ENCODE measurements around the gene GOLGA6D.
A peak's percentile ranks its signal among the peaks of the same experiment; 100 is the strongest.
"Not testable (repeated sequence)": the region's sequence is repeated elsewhere in the genome, so short reads cannot be mapped to it uniquely, and the experiment has no call there.

GOLGA6D gene

DNA sequence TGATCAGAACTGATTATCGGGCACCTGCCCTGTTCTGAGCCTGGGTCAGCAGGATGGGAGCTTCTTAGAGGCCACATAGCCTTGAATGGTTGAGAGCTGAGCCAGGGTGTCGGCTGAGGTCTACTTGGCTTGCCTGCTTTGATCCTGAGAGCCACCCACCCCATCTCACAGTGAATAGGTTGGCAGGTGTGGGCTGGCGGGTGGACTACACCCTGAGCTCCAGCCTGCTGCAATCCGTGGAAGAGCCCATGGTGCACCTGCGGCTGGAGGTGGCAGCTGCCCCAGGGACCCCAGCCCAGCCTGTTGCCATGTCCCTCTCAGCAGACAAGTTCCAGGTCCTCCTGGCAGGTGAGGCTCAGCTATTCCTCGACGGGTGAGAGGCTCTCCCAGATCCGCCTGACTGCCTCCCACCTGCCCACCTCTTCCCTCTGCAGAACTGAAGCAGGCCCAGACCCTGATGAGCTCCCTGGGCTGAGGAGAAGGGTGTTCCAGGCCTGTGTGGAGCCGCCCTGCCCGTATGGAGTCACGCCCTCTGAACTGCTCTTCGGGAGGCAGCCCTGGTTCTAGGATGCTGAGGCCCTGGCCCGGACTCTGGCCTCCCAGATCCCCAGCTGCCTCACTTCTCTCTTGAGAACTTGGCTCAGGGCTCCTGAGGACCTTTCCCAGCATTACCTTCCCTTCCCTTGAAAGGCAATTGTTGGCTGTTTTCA, 57.1 kb downstream of the GOLGA6D start:
- Mint-ChIP-seq H3K27me3 (ENCODE audit: low read depth) (no peaks in the 10 kb centered on the region), H3K9me3 (no peaks in the 10 kb centered on the region), H3K4me1 (peaks cover 18% of the 10 kb centered on the region), H3K36me3 (ENCODE audit: low read depth) (peaks cover 4% of the 10 kb centered on the region), H3K4me3 (peak overlapping the region in 2 of 3 experiments; percentile 19 to 51), H3K27ac (no peak overlapping the region)
- no peak for TF ChIP-seq CTCF (IDR thresholded peaks at IDR 0.05; ENCODE audit: unreplicated experiment in 3 of 3)

GRCh38 chr15:75342221-75342620, 59.6 kb downstream of the GOLGA6D start:
- Mint-ChIP-seq H3K27me3 (ENCODE audit: low read depth) (peaks cover 17% of the 10 kb centered on the region), H3K36me3 (ENCODE audit: low read depth) (peaks cover 4% of the 10 kb centered on the region), H3K4me3 (no peak overlapping the region), H3K9me3 (no peaks in the 10 kb centered on the region), H3K27ac (no peak overlapping the region), H3K4me1 (no peaks in the 10 kb centered on the region)
- no peak for TF ChIP-seq CTCF (IDR thresholded peaks at IDR 0.05; ENCODE audit: unreplicated experiment in 3 of 3)

GRCh38 chr15:75343953-75344352, 61.3 kb downstream of the GOLGA6D start:
- H3K27ac Mint-ChIP-seq; H3K4me1 Mint-ChIP-seq; H3K36me3 Mint-ChIP-seq (ENCODE audit: low read depth); H3K9me3 Mint-ChIP-seq: not testable (repeated sequence)
- peaks cover 21% of the 10 kb centered on the region for H3K27me3 Mint-ChIP-seq (ENCODE audit: low read depth)
- peak overlapping the region in 2 of 3 experiments; percentile 28 to 53 for H3K4me3 Mint-ChIP-seq
